Measurements from ENCODE around the gene CD274. TPM values are rescaled to one million over a fixed set of nuclear protein-coding genes. Genes with fewer than 3 reads are reported as not detected.
"Not testable (repeated sequence)": the region's sequence is repeated elsewhere in the genome, so short reads cannot be mapped to it uniquely, and the experiment has no call there.

Gene CD274
- total RNA-seq, 1 donor from 2014 or later, result 16.1 TPM

DNA sequence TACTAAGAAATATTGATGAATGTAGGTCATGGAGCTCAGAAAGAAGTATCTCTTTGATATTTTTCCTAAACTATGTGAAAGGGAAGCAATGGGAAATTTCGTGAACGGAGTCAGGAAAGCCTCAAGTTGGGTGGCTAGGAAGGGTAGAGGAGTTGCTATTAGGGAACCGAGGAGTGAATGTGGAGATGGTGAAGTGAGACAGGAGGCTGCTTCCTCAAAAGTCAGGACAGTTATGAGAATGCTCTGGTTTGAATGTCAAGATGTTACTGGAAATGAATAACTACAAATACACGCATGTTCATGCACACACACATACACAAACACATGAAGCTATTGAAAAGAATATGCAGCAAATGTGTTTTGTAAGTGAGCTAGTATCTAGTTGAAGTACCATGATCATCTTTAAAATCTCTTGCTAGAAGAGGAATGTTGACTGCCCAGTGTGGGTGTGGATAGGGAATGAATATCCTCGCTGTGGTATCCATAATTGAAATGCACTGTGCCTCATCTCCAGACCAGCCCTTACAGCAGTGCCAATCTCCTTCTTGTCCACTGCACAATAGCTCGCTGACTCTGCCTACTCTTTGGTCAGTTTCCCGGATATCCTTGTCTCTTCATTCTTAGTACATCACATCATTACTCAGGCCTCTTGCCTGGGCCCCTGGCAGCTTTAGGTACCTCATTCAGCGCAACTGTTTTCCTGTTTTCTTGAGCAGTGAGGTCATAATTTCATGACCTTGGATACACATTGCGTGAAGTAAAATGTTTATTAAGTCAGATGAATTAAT, 38.1 kb downstream of the CD274 start:
- TF ChIP-seq CTCF (conservative IDR thresholded peaks at IDR 0.05; ENCODE audit: low read depth, low read length), result no peak
- no peak overlapping the region for H3K4me3 ChIP-seq (ENCODE audit: low read depth, low read length)
- no peak for DNase-seq (ENCODE audit: low read depth)

GRCh38 chr9:5489630-5490490, 39.5 kb downstream of the CD274 start:
- DNase-seq (ENCODE audit: low read depth), result no peak
- TF ChIP-seq CTCF (conservative IDR thresholded peaks at IDR 0.05; ENCODE audit: low read depth, low read length), result no peak
- no peak overlapping the region for H3K4me3 ChIP-seq (ENCODE audit: low read depth, low read length)

DNA sequence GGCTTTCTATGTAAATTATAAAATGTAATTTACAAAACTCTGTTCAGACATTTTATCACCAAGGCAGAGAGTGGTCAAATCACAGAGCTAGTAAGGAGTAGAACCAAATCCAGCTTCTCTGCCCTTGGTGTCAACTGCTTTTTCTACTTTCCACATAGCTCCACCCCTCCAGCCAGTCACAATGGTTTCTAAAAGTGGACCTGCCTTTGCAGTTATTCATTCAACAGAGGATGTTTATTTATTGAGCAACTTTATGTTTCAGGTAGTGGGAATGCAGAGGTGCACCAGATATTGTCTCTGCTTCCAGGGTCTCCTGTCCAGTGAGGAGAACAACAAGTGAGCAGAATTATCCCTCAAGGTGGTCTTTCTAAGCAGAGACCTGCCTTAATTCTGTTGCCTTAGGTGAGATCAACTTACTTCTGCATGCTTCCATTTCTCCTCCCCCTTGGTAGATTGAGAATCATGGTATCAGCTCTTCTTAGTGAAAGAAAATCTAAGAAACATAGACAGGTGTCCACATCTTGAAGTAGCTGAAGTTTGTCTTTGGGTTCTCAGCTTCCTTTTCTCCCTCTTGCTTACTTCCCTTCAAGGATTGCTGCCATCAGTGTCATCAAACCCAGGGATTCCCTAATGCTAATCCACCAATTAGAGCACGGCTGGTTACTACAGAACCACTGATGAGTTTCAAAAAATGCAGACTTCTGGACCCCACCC, 42.8 kb downstream of the CD274 start:
- no peak overlapping the region for H3K4me3 ChIP-seq (ENCODE audit: low read depth, low read length)
- TF ChIP-seq CTCF (conservative IDR thresholded peaks at IDR 0.05; ENCODE audit: low read depth, low read length), result no peak
- DNase-seq (ENCODE audit: low read depth), result no peak

DNA sequence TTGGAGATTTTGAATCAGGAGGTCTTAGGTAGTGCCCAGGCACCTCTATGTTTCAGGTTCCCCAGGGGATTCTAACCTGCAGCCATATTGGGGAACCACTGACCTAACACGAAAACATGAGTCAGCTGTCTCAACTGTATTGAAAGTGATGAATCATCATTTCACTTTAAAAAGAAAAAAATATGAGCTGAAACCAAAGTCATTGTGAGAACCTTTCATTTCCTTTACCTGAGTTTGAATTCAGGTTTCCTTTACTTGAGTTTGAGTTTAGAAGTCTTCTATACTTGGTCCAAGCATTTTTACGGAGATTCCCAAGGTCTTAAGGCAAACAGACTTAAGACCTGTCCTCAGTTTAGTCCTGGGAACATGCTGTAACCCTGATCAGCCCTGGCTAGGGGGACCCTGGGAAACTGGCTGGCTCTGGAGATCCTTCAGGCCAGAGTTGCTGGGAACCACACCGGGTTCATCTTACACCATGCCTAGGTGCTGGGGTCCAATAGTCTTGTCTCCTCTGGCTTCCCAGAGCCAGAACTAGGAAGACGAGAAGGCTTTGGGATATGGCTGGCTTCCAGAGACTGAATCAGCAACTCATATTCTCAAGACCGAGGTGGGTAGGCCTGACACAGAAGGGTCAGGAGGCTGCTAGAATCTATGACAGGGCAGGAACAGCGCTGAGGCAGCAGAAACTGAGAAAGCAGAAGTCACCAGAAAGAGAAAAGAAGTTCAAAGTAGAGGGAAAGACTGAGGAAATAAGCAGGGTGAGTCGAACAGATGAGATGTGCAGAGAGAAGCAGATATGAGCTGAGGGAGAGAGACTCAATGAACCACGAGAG, 43.6 kb downstream of the CD274 start:
- peak; percentile 73 for DNase-seq (ENCODE audit: low read depth)
- H3K4me3 ChIP-seq (ENCODE audit: low read depth, low read length), result no peak overlapping the region
- TF ChIP-seq CTCF (conservative IDR thresholded peaks at IDR 0.05; ENCODE audit: low read depth, low read length), result no peak

DNA sequence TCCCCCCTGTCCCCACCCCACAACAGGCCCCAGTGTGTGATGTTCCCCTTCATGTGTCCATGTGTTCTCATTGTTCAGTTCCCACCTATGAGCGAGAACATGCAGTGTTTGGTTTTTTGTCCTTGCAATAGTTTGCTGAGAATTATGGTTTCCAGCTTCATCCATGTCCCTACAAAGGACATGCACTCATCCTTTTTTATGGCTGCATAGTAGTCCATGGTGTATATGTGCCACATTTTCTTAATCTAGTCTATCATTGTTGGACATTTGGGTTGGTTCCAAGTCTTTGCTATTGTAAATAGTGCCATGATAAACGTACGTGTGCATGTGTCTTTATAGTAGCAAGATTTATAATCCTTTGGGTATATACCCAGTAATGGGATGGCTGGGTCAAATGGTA, 44.4 kb downstream of the CD274 start:
- H3K4me3 ChIP-seq (ENCODE audit: low read depth, low read length); DNase-seq (ENCODE audit: low read depth): not testable (repeated sequence)

DNA sequence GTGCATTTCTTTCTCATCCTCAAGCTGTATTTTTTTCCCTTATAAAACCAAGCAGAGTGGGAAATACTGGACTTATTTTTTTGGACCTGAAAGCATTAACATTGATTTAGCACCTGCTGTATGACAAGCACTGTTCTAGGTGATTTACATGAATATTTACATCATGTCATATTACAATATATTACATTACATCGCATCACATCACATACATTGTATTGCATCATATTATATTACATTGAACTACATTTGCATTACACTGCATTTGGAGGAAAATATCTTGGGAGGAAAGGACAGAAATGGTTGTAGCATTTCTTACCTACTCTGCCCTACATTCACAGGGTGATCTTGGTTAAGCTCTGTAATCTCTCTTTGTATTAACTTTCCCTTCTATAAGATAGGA, 48.8 kb downstream of the CD274 start:
- no peak for TF ChIP-seq CTCF (conservative IDR thresholded peaks at IDR 0.05; ENCODE audit: low read depth, low read length)
- no peak overlapping the region for H3K4me3 ChIP-seq (ENCODE audit: low read depth, low read length)
- DNase-seq (ENCODE audit: low read depth), result no peak

All from epithelial cell of proximal tubule (primary cell).